AG20443 (cell line): ENCODE measurements around the gene INTS6.

Experiments
- DNase-seq: peaks from one replicate; pipeline ENCODE4 v3.0.0; 2012; ENCODE audit warnings: low spot score, mixed read lengths

Gene INTS6

GRCh38 chr13:51346397-51346796 lies 106.4 kb downstream of the INTS6 start:
- DNase-seq, result no peak

- no peak for DNase-seq
Observed at GRCh38 chr13:51343475-51343874, 109.4 kb downstream of the INTS6 start.

GRCh38 chr13:51342706-51343105 lies 110.1 kb downstream of the INTS6 start:
- DNase-seq, result peak; percentile 75

GRCh38 chr13:51341791-51342190 lies 111.0 kb downstream of the INTS6 start:
- no peak for DNase-seq

GRCh38 chr13:51341232-51341631 lies 111.6 kb downstream of the INTS6 start:
- DNase-seq, result no peak

GRCh38 chr13:51339952-51340732 lies 112.7 kb downstream of the INTS6 start:
- no peak for DNase-seq

- no peak for DNase-seq
Observed at GRCh38 chr13:51339354-51339753, 113.5 kb downstream of the INTS6 start, which contains the start of gene SERPINE3. Gene SERPINE3, plus strand, starts transcription at chr13:51339691. Its CDS starts 1,401 bp downstream, at chr13:51341092.

- DNase-seq, result no peak
Observed at GRCh38 chr13:51336746-51337145, 116.1 kb downstream of the INTS6 start.

- DNase-seq, result no peak
Observed at GRCh38 chr13:51333826-51334225, 119.0 kb downstream of the INTS6 start.

- no peak for DNase-seq
Observed at GRCh38 chr13:51333421-51333820, 119.4 kb downstream of the INTS6 start.

GRCh38 chr13:51332566-51333361 lies 120.1 kb downstream of the INTS6 start:
- DNase-seq, result no peak

- no peak for DNase-seq
Observed at GRCh38 chr13:51331354-51331861, 121.4 kb downstream of the INTS6 start.

GRCh38 chr13:51330791-51331190 lies 122.0 kb downstream of the INTS6 start:
- peak; percentile 81 for DNase-seq

GRCh38 chr13:51329606-51330005 lies 123.2 kb downstream of the INTS6 start:
- DNase-seq, result no peak

- no peak for DNase-seq
Observed at GRCh38 chr13:51328488-51328887, 124.3 kb downstream of the INTS6 start.

- DNase-seq, result no peak
Observed at GRCh38 chr13:51327961-51328360, 124.9 kb downstream of the INTS6 start.

GRCh38 chr13:51326777-51327176 lies 126.1 kb downstream of the INTS6 start:
- DNase-seq, result no peak

- no peak for DNase-seq
Observed at GRCh38 chr13:51325837-51326236, 127.0 kb downstream of the INTS6 start.

- DNase-seq, result no peak
Observed at GRCh38 chr13:51324714-51325420, 128.0 kb downstream of the INTS6 start.

- DNase-seq, result no peak
Observed at GRCh38 chr13:51323824-51324511, 128.9 kb downstream of the INTS6 start.

- DNase-seq, result no peak
Observed at GRCh38 chr13:51322826-51323225, 130.0 kb downstream of the INTS6 start.

GRCh38 chr13:51321836-51322235 lies 131.0 kb downstream of the INTS6 start:
- no peak for DNase-seq
